HCT116 (cell line): ENCODE results near the gene EGFR. TPM values are rescaled to one million over a fixed set of nuclear protein-coding genes. Genes with fewer than 3 reads are reported as not detected.

Experiments
- ATAC-seq: fragments of 200-7000 bp; cut with Tn5 transposase; 2 replicates; pipeline ENCODE4 v1.9.1; 2020; ENCODE audit warnings: mild to moderate bottlenecking, moderate library complexity
- BruUV-seq: library from RNA; stranded (reverse); fragments of 400-500 nt; replicated peaks from 2 replicates; lab custom pipeline; 2021; lab: Mats Ljungman, UMichigan
- CTCF ChIA-PET: fragments of 300-600 bp; sonication (Branson Sonifier 250); formaldehyde crosslinking; loops from one replicate; lab custom pipeline; 2021; ENCODE audit warnings: antibody characterized with exemption; lab: Charles Lee
- POLR2A ChIA-PET: fragments of 300-600, 350-600 bp; sonication (Branson Sonifier 250); formaldehyde crosslinking; loops from one replicate; lab custom pipeline; 2021; ENCODE audit warnings: antibody characterized with exemption; lab: Charles Lee
- RAD21 ChIA-PET, 2 experiments: fragments of 300-600 bp; sonication (Branson Sonifier 250); formaldehyde crosslinking; loops; one replicate each; lab custom pipeline; 2023; ENCODE audit warnings: low total read pairs in 2 of 2; ENCODE audit not compliant: uncharacterized antibody in 2 of 2, unreplicated experiment in 2 of 2, low non-redundant PET in 1 of 2; lab: Charles Lee
- DNase-seq: peaks from one replicate; pipeline ENCODE4 v3.0.0-alpha.2; 2010; ENCODE audit warnings: low read depth, low spot score
- H2AFZ ChIP-seq: fragments of 200-600 bp; shearing (Covaris generic), sonication (generic); 2 replicates; pipeline ENCODE4 v1.6.1; 2017; ENCODE audit warnings: low read depth, mixed run types, mixed read lengths, antibody characterized with exemption, low read length; ENCODE audit not compliant: poor library complexity, severe bottlenecking
- H3K27ac ChIP-seq: 2 replicates; pipeline ENCODE4 v1.5.1; 2012; ENCODE audit warnings: low read depth, low read length
- H3K27me3 ChIP-seq: fragments of 200-600 bp; sonication (generic); 2 replicates; pipeline ENCODE4 v1.6.1; 2016; ENCODE audit warnings: mixed run types, low read length, mixed read lengths; ENCODE audit not compliant: insufficient read depth
- H3K36me3 ChIP-seq, 2 experiments: fragments of 200-500 bp in 1 of 2; fragments of 200-600 bp in 1 of 2; sonication (Bioruptor generic) in 1 of 2; sonication (generic) in 1 of 2; 2 replicates each; pipeline versions ENCODE4 v1.5.1 to v1.6.1; 2014 to 2016; ENCODE audit warnings: low read length in 2 of 2, inconsistent platforms in 1 of 2, mixed read lengths in 1 of 2, mixed run types in 1 of 2; ENCODE audit not compliant: insufficient read depth in 2 of 2, control insufficient read depth in 1 of 2
- H3K4me1 ChIP-seq, 2 experiments: fragments of 200-600 bp in 1 of 2; sonication (generic) in 1 of 2; 2 replicates each; pipeline versions ENCODE4 v1.5.1 to v1.6.1; 2012 to 2017; ENCODE audit warnings: low read length in 2 of 2, inconsistent platforms in 1 of 2, mild to moderate bottlenecking in 1 of 2, mixed read lengths in 1 of 2, mixed run types in 1 of 2, moderate library complexity in 1 of 2; ENCODE audit not compliant: insufficient read depth in 2 of 2, control insufficient read depth in 1 of 2
- H3K4me2 ChIP-seq: fragments of 200-600 bp; sonication (generic); 2 replicates; pipeline ENCODE4 v1.6.1; 2017; ENCODE audit warnings: mixed run types, low read length, mixed read lengths
- H3K4me3 ChIP-seq, 2 experiments: fragments of 200-600 bp in 1 of 2; sonication (generic) in 1 of 2; replicated peaks in 1 of 2; 2 replicates each; pipeline ENCODE4 v1.5.1; 2011 to 2016; ENCODE audit warnings: low read length in 2 of 2, control low read depth in 1 of 2, low read depth in 1 of 2, mild to moderate bottlenecking in 1 of 2, mixed read lengths in 1 of 2, mixed run types in 1 of 2
- H3K79me2 ChIP-seq: fragments of 200-600 bp; sonication (generic); 2 replicates; pipeline ENCODE4 v1.6.1; 2017; ENCODE audit warnings: mild to moderate bottlenecking, mixed run types, low read length, moderate library complexity, mixed read lengths; ENCODE audit not compliant: insufficient read depth
- H3K9ac ChIP-seq: fragments of 200-600 bp; sonication (generic); 2 replicates; pipeline ENCODE4 v1.6.1; 2016; ENCODE audit warnings: low read length, mixed read lengths
- H3K9me2 ChIP-seq: fragments of 200-600 bp; sonication (generic), shearing (Covaris generic); 2 replicates; pipeline ENCODE4 v1.6.1; 2017; ENCODE audit warnings: mixed run types, mild to moderate bottlenecking, moderate library complexity; ENCODE audit not compliant: insufficient read depth
- H3K9me3 ChIP-seq, 2 experiments: fragments of 200-500 bp in 1 of 2; fragments of 200-600 bp in 1 of 2; sonication (Bioruptor generic) in 1 of 2; sonication (generic) in 1 of 2; 2 replicates each; pipeline ENCODE4 v1.6.1; 2014 to 2017; ENCODE audit warnings: low read length in 2 of 2, mixed read lengths in 2 of 2, inconsistent platforms in 1 of 2, low read depth in 1 of 2, mild to moderate bottlenecking in 1 of 2, mixed run types in 1 of 2, moderate library complexity in 1 of 2; ENCODE audit not compliant: control insufficient read depth in 1 of 2, insufficient read depth in 1 of 2
- H4K20me1 ChIP-seq: fragments of 200-600 bp; sonication (generic), shearing (Covaris generic); 2 replicates; pipeline ENCODE4 v1.6.1; 2017; ENCODE audit warnings: mixed run types, mild to moderate bottlenecking, moderate library complexity; ENCODE audit not compliant: insufficient read depth
- CBX3 ChIP-seq: IDR thresholded peaks from 2 replicates; pipeline ENCODE4 v1.6.1; 2012; ENCODE audit warnings: low read depth
- ELF1 ChIP-seq: IDR thresholded peaks from 2 replicates; pipeline ENCODE4 v1.6.1; 2012; ENCODE audit warnings: low read depth, borderline replicate concordance
- JUND ChIP-seq: IDR thresholded peaks from 2 replicates; pipeline ENCODE4 v1.6.1; 2012
- MAX ChIP-seq: IDR thresholded peaks from 2 replicates; pipeline ENCODE4 v1.6.1; 2012
- POLR2AphosphoS5 ChIP-seq: IDR thresholded peaks from 2 replicates; pipeline ENCODE4 v1.6.1; 2011; ENCODE audit warnings: mild to moderate bottlenecking, low read depth, low read length, moderate library complexity
- RAD21 ChIP-seq: IDR thresholded peaks from 2 replicates; pipeline ENCODE4 v1.6.1; 2012; ENCODE audit warnings: low read depth, mild to moderate bottlenecking
- REST ChIP-seq: IDR thresholded peaks from 2 replicates; pipeline ENCODE4 v1.6.1; 2012; ENCODE audit warnings: low read depth
- SRF ChIP-seq: IDR thresholded peaks from 2 replicates; pipeline ENCODE4 v1.6.1; 2012; ENCODE audit warnings: low read depth
- TCF7L2 ChIP-seq: IDR thresholded peaks from 2 replicates; pipeline ENCODE4 v1.7.0; 2011; ENCODE audit warnings: borderline replicate concordance, inconsistent platforms; ENCODE audit not compliant: insufficient read depth, insufficient read length; ENCODE audit errors: extremely low read depth
- YY1 ChIP-seq: IDR thresholded peaks from 2 replicates; pipeline ENCODE4 v1.6.1; 2011; ENCODE audit warnings: low read length, low read depth, moderate library complexity, mild to moderate bottlenecking; ENCODE audit not compliant: insufficient replicate concordance; ENCODE audit errors: extremely low read depth
- ZBTB33 ChIP-seq: IDR thresholded peaks from 2 replicates; pipeline ENCODE4 v1.6.1; 2011; ENCODE audit warnings: mild to moderate bottlenecking, low read length, moderate library complexity; ENCODE audit not compliant: insufficient replicate concordance; ENCODE audit errors: extremely low read depth
- ZFX ChIP-seq: fragments of 450-650 bp; IDR thresholded peaks from 2 replicates; pipeline ENCODE4 v1.6.1; 2017
- ZNF274 ChIP-seq: fragments of 200-500 bp; sonication (Bioruptor generic); IDR thresholded peaks from 2 replicates; pipeline ENCODE4 v1.6.1; 2014; ENCODE audit warnings: mild to moderate bottlenecking, low read depth, low read length, inconsistent platforms
- intact Hi-C: fragments of 100-400 bp; cut with micrococcal nuclease; formaldehyde crosslinking; loops from 2 replicates; pipeline ENCODE4 v1.10.0; 2022
- total RNA-seq: library from RNA; stranded (reverse); gene quantifications from one replicate; pipeline ENCODE4 v1.2.1, GENCODE V29; 2021; ENCODE audit not compliant: unreplicated experiment

The EGFR gene
- total RNA-seq, 1 experiment from 2014 or later = 71.5 TPM

GRCh38 chr7:55193245-55193644 lies 174.4 kb downstream of the EGFR start:
- no peaks in the 10 kb centered on the region for H3K27me3 ChIP-seq
- ChIA-PET POLR2A (no interaction called here), RAD21 (no interaction called here), CTCF (no interaction called here)
- no peak overlapping the region for H3K4me3 ChIP-seq
- H3K4me2 ChIP-seq = no peak overlapping the region
- DNase-seq = no peak
- no TSS peak for BruUV-seq
- TF ChIP-seq MAX = no peak
- TF ChIP-seq RAD21 = no peak
- TF ChIP-seq ZBTB33 = no peak
- TF ChIP-seq REST = no peak
- no peak for TF ChIP-seq POLR2AphosphoS5
- no peak for TF ChIP-seq ZFX
- no peak for TF ChIP-seq YY1
- no peak for TF ChIP-seq TCF7L2
- no peak for TF ChIP-seq JUND
- TF ChIP-seq ELF1 = no peak
- TF ChIP-seq CBX3 = no peak
- no peak for TF ChIP-seq SRF
- TF ChIP-seq ZNF274 = no peak
- intact Hi-C loops = no loop called here
- no peaks in the 10 kb centered on the region for H3K4me1 ChIP-seq
- no peak overlapping the region for H2AFZ ChIP-seq
- H3K27ac ChIP-seq = no peak overlapping the region
- H3K9ac ChIP-seq = no peak overlapping the region
- H3K9me2 ChIP-seq = no peaks in the 10 kb centered on the region
- peaks cover 0 to 7% of the 10 kb centered on the region in 2 experiments; a peak in 3 of 4 replicates for H3K36me3 ChIP-seq
- H3K79me2 ChIP-seq = no peaks in the 10 kb centered on the region
- no peaks in the 10 kb centered on the region for H4K20me1 ChIP-seq
- no peak for ATAC-seq
- H3K9me3 ChIP-seq = no peaks in the 10 kb centered on the region
